ENCODE results near the gene IKZF5. TPM values are rescaled to one million over a fixed set of nuclear protein-coding genes. Genes with fewer than 3 reads are reported as not detected.

IKZF5 gene
- total and polyA plus RNA-seq, 9 of the 15 experiments (the other 6 are each of a cell fraction or from before 2014, with no cell fraction given) = 3.8 to 19.6 (median 12.4) TPM

DNA sequence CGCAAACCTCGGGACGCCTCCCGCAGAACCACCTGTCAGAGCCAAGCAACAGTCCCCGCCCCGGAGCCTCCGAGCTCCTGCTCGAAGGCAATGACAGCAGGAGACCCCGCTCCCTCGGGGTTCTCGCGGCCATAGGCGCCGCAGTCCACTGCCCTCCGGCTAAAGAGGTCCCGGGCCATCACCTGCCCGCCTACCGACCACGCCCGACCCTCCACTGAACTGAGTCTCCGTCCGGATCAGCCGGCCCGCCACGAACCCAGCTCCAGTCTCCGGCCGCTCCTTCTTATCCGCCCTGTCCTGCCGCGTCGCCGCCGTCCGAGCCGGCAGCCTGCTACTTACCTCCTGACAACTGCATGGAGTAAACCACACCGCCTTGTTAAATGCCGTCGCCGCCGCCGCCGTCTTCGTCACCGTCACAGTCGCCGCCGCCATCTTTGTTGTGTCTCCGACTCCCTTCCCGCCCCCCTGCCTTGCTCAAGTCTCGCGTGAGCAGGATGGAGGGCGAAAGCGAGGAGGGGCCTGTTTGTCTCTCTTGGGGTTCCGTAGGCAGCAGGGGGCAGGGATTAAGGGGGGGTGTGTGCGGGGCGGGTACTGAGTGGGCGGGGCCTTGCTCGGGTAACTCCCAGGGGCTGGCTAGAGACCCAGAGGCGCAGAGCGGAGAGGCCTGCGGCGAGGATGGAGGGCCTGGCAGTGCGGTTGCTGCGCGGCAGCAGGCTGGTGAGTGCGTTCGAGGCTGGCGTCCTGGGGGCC lies at the start of gene IKZF5, which contains the start of gene ACADSB (continued):
- TF ChIP-seq MYNN (IDR thresholded peaks at IDR 0.05) (no peak), MYNN (CRISPR knock-in tag; IDR thresholded peaks at IDR 0.05) (no peak), SUPT5H (IDR thresholded peaks at IDR 0.05) (peak; percentile 83), ZNF445 (CRISPR knock-in tag; IDR thresholded peaks at IDR 0.05; ENCODE audit: low read depth) (no peak), RNF2 (IDR thresholded peaks at IDR 0.05) (0 out of 2 replicates have a peak, but pooled peaks have one; percentile 28), EP400 (IDR thresholded peaks at IDR 0.05) (peak; percentile 69; the same call in 1 of the 2 replicates), MEIS2 (IDR thresholded peaks at IDR 0.05; ENCODE audit: partially characterized antibody) (no peak), DIDO1 (tag; IDR thresholded peaks at IDR 0.05; ENCODE audit: low read depth) (no peak), HMG20B (CRISPR knock-in tag; IDR thresholded peaks at IDR 0.05) (no peak), SMAD4 (CRISPR knock-in tag; conservative IDR thresholded peaks at IDR 0.05) (peak; percentile 65), SP2 (IDR thresholded peaks at IDR 0.05; ENCODE audit: extremely low read depth, low read depth, low read length, poor library complexity, severe bottlenecking) (no peak), CXXC5 (CRISPR knock-in tag; IDR thresholded peaks at IDR 0.05) (0 out of 2 replicates have a peak, but pooled peaks have one; percentile 19), TAF7 (tag; IDR thresholded peaks at IDR 0.05) (peak; percentile 84), EGR1 (conservative IDR thresholded peaks at IDR 0.05) (peak; percentile 56), DNMT1 (IDR thresholded peaks at IDR 0.05) (no peak), PRMT5 (CRISPR knock-in tag; IDR thresholded peaks at IDR 0.05) (no peak), TRIM24 (IDR thresholded peaks at IDR 0.05) (peak in 1 of 2 experiments; percentile 46; a peak in 2 of 4 replicates), NFIX (CRISPR knock-in tag; IDR thresholded peaks at IDR 0.05; ENCODE audit: low read depth) (no peak), ZBTB5 (IDR thresholded peaks at IDR 0.05) (no peak), ZNF696 (CRISPR knock-in tag; conservative IDR thresholded peaks at IDR 0.05) (no peak), POLR2G (IDR thresholded peaks at IDR 0.05; ENCODE audit: low read depth, low read length) (peak; percentile 93)
- TF ChIP-seq, protein P1, sequence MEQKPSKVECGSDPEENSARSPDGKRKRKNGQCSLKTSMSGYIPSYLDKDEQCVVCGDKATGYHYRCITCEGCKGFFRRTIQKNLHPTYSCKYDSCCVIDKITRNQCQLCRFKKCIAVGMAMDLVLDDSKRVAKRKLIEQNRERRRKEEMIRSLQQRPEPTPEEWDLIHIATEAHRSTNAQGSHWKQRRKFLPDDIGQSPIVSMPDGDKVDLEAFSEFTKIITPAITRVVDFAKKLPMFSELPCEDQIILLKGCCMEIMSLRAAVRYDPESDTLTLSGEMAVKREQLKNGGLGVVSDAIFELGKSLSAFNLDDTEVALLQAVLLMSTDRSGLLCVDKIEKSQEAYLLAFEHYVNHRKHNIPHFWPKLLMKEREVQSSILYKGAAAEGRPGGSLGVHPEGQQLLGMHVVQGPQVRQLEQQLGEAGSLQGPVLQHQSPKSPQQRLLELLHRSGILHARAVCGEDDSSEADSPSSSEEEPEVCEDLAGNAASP (IDR thresholded peaks at IDR 0.05) = no peak
- TF ChIP-seq, protein P2, sequence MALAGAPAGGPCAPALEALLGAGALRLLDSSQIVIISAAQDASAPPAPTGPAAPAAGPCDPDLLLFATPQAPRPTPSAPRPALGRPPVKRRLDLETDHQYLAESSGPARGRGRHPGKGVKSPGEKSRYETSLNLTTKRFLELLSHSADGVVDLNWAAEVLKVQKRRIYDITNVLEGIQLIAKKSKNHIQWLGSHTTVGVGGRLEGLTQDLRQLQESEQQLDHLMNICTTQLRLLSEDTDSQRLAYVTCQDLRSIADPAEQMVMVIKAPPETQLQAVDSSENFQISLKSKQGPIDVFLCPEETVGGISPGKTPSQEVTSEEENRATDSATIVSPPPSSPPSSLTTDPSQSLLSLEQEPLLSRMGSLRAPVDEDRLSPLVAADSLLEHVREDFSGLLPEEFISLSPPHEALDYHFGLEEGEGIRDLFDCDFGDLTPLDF (CRISPR knock-in tag; IDR thresholded peaks at IDR 0.05) = no peak
- TF ChIP-seq, protein P3, sequence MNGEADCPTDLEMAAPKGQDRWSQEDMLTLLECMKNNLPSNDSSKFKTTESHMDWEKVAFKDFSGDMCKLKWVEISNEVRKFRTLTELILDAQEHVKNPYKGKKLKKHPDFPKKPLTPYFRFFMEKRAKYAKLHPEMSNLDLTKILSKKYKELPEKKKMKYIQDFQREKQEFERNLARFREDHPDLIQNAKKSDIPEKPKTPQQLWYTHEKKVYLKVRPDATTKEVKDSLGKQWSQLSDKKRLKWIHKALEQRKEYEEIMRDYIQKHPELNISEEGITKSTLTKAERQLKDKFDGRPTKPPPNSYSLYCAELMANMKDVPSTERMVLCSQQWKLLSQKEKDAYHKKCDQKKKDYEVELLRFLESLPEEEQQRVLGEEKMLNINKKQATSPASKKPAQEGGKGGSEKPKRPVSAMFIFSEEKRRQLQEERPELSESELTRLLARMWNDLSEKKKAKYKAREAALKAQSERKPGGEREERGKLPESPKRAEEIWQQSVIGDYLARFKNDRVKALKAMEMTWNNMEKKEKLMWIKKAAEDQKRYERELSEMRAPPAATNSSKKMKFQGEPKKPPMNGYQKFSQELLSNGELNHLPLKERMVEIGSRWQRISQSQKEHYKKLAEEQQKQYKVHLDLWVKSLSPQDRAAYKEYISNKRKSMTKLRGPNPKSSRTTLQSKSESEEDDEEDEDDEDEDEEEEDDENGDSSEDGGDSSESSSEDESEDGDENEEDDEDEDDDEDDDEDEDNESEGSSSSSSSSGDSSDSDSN (IDR thresholded peaks at IDR 0.05; ENCODE audit: borderline replicate concordance in 1 of 2, low read depth in 2 of 2, low read length in 2 of 2) = 0 out of 4 replicates have a peak, but pooled peaks of 1 of the 2 experiments have one; percentile 38

All from K562 (cell line).